ENCODE data around the gene CYB5R4.
A peak's percentile ranks its signal among the peaks of the same experiment; 100 is the strongest.
"Not testable (repeated sequence)": the region's sequence is repeated elsewhere in the genome, so short reads cannot be mapped to it uniquely, and the experiment has no call there.

CYB5R4 gene

GRCh38 chr6:83867527-83868161 lies 8.2 kb downstream of the CYB5R4 start:
- no peak for DNase-seq

GRCh38 chr6:83868639-83869038 lies 9.2 kb downstream of the CYB5R4 start:
- DNase-seq: no peak

- DNase-seq: no peak
Measured at GRCh38 chr6:83870649-83871048, 11.2 kb downstream of the CYB5R4 start.

GRCh38 chr6:83872386-83873118 lies 13.1 kb downstream of the CYB5R4 start:
- DNase-seq: no peak

GRCh38 chr6:83873869-83874268 lies 14.4 kb downstream of the CYB5R4 start:
- DNase-seq: no peak

GRCh38 chr6:83875843-83876242 lies 16.4 kb downstream of the CYB5R4 start:
- no peak for DNase-seq

- no peak for DNase-seq
Measured at GRCh38 chr6:83878902-83879644, 19.6 kb downstream of the CYB5R4 start.

- DNase-seq: no peak
Measured at GRCh38 chr6:83879746-83880145, 20.3 kb downstream of the CYB5R4 start.

GRCh38 chr6:83883240-83883639 lies 23.8 kb downstream of the CYB5R4 start:
- DNase-seq: no peak

- peak; percentile 37 for DNase-seq
Measured at GRCh38 chr6:83884523-83884922, 25.0 kb downstream of the CYB5R4 start.

- DNase-seq: no peak
Measured at GRCh38 chr6:83885984-83886383, 26.5 kb downstream of the CYB5R4 start.

- DNase-seq: no peak
Measured at GRCh38 chr6:83889621-83890020, 30.1 kb downstream of the CYB5R4 start.

- DNase-seq: no peak
Measured at GRCh38 chr6:83890520-83890919, 31.0 kb downstream of the CYB5R4 start.

GRCh38 chr6:83891586-83891985 lies 32.1 kb downstream of the CYB5R4 start:
- DNase-seq: no peak

- no peak for DNase-seq
Measured at GRCh38 chr6:83893024-83893423, 33.5 kb downstream of the CYB5R4 start.

GRCh38 chr6:83897094-83897493 lies 37.6 kb downstream of the CYB5R4 start:
- not testable (repeated sequence) for DNase-seq

GRCh38 chr6:83901624-83902023 lies 42.1 kb downstream of the CYB5R4 start:
- DNase-seq: no peak

- DNase-seq: no peak
Measured at GRCh38 chr6:83904395-83904794, 44.9 kb downstream of the CYB5R4 start.

GRCh38 chr6:83905648-83906047 lies 46.2 kb downstream of the CYB5R4 start:
- DNase-seq: no peak

- DNase-seq: not testable (repeated sequence)
Measured at GRCh38 chr6:83907623-83908390, 48.3 kb downstream of the CYB5R4 start.

- no peak for DNase-seq
Measured at GRCh38 chr6:83908813-83909212, 49.3 kb downstream of the CYB5R4 start.

GRCh38 chr6:83911278-83911677 lies 51.8 kb downstream of the CYB5R4 start:
- no peak for DNase-seq

GRCh38 chr6:83914953-83915352 lies 55.5 kb downstream of the CYB5R4 start:
- no peak for DNase-seq
